HL-60 (cell line): ENCODE data around the gene SSH2.

Source experiments
- DNase-seq, 2 experiments: peaks; one replicate each; pipeline ENCODE4 v3.0.0-alpha.2; 2010 to 2020; ENCODE audit warnings: low read depth in 1 of 2, low spot score in 1 of 2
- H3K27ac ChIP-seq: fragments of 250-450 bp; sonication (Bioruptor Pico); replicated peaks from 2 replicates; pipeline ENCODE4 v1.5.1; 2020; ENCODE audit warnings: mild to moderate bottlenecking, moderate library complexity
- H3K27me3 ChIP-seq: fragments of 250-450 bp; sonication (Bioruptor Pico); 2 replicates; pipeline ENCODE4 v1.5.1; 2021; ENCODE audit warnings: mild to moderate bottlenecking, moderate library complexity; ENCODE audit not compliant: insufficient read depth, poor library complexity, severe bottlenecking
- H3K4me3 ChIP-seq: replicated peaks from 2 replicates; pipeline ENCODE4 v1.5.1; 2011; ENCODE audit warnings: mild to moderate bottlenecking, control low read depth, low read length; ENCODE audit not compliant: insufficient read depth
- CTCF ChIP-seq: IDR thresholded peaks from one replicate; pipeline ENCODE4 v1.5.1; 2011; ENCODE audit warnings: low read length, control low read depth, inconsistent platforms; ENCODE audit not compliant: insufficient read depth
- GABPA ChIP-seq: IDR thresholded peaks from 2 replicates; pipeline ENCODE4 v1.6.1; 2012; ENCODE audit warnings: low read depth
- POLR2AphosphoS5 ChIP-seq: IDR thresholded peaks from 2 replicates; pipeline ENCODE4 v1.6.1; 2012; ENCODE audit warnings: low read depth
- REST ChIP-seq: IDR thresholded peaks from 2 replicates; pipeline ENCODE4 v1.6.1; 2012; ENCODE audit warnings: low read depth; ENCODE audit not compliant: insufficient replicate concordance
- SPI1 ChIP-seq: IDR thresholded peaks from 2 replicates; pipeline ENCODE4 v1.6.1; 2012; ENCODE audit warnings: low read depth, mild to moderate bottlenecking, borderline replicate concordance

The SSH2 gene

GRCh38 chr17:29716566-29716965 is 213.5 kb downstream of the SSH2 start:
- peak in 1 of 2 experiments; percentile 32 for DNase-seq
- Histone ChIP-seq H3K4me3 (no peak overlapping the region), H3K27ac (peak overlapping the region; percentile 40), H3K27me3 (no peaks in the 10 kb centered on the region)
- TF ChIP-seq POLR2AphosphoS5: no peak
- TF ChIP-seq GABPA: no peak
- no peak for TF ChIP-seq CTCF
- no peak for TF ChIP-seq SPI1
- no peak for TF ChIP-seq REST

GRCh38 chr17:29715680-29716079 is 214.3 kb downstream of the SSH2 start:
- H3K4me3 ChIP-seq: no peak overlapping the region
- DNase-seq: no peak
- no peak overlapping the region for H3K27ac ChIP-seq
- no peak for TF ChIP-seq SPI1
- no peaks in the 10 kb centered on the region for H3K27me3 ChIP-seq

- no peak for DNase-seq
- no peak for TF ChIP-seq GABPA
- TF ChIP-seq POLR2AphosphoS5: no peak
- no peak for TF ChIP-seq SPI1
- no peak for TF ChIP-seq CTCF
- TF ChIP-seq REST: no peak
- Histone ChIP-seq H3K27ac (peak overlapping the region; percentile 35), H3K27me3 (no peaks in the 10 kb centered on the region), H3K4me3 (no peak overlapping the region)
These were observed 215.9 kb downstream of the SSH2 start for GRCh38 chr17:29714146-29714545.

- DNase-seq: no peak
- Histone ChIP-seq H3K4me3 (no peak overlapping the region), H3K27ac (peak overlapping the region; percentile 35), H3K27me3 (no peaks in the 10 kb centered on the region)
- no peak for TF ChIP-seq GABPA
- no peak for TF ChIP-seq POLR2AphosphoS5
- no peak for TF ChIP-seq SPI1
- TF ChIP-seq REST: no peak
- TF ChIP-seq CTCF: no peak
These were observed 216.4 kb downstream of the SSH2 start for GRCh38 chr17:29713626-29714025.
